AG08395 (cell line): ENCODE results near the gene GCNT2.
"Not testable (repeated sequence)": the region's sequence is repeated elsewhere in the genome, so short reads cannot be mapped to it uniquely, and the experiment has no call there.

Experiments used
- DNase-seq: peaks from one replicate; pipeline ENCODE4 v3.0.0; 2012; ENCODE audit warnings: mixed read lengths, low spot score

Gene GCNT2

DNA sequence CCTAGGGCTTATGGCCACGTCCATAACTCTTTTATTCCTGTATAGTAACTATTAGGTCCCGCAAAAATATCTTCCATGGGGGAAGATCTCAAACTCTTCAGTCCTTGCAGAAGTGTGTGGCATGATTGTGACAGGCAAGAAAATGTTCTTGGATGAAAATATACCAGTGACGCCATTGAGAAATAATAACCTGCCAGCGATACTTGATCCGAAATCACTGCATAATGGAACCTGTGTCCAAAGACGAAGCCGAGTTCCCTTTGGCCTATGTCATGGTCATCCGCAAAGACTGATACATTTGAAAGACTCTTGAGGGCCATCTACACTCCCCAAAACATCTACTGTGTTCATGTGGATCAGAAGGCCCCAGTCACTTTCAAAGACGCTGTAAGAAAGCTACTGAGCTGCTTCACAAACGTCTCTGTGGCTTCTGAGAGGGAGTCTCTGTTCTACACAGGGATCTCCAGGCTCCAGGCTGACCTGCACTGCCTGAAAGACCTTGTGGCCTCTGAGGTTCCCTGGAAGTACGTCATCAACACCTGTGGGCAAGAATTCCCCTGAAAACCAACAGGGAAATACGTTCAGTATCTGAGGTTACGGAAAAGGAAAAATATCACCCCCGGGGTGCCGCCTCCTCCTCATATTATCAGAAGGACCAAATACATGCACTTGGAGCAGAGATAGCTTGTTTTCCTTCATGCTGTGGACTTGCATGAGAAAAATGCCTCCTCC lies 6.9 kb upstream of the GCNT2 start:
- DNase-seq: no peak

DNA sequence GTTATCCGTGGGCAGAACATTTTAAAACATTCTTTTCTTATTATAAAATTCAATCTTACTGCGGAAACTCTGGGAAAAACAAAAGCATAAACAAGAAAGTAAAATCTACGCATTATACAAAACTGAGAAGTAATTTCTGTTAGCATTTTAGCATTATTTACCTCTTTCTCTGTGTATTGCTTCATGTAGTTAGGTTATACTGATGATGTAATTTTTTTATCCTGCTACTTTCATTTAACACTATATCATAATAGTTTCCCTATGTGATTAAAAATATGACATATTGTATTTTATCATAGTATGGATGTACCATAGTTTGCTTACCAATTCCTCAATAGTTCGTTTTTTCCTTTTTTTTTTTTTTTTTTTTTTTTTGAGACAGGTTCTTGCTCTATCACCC lies 4.2 kb upstream of the GCNT2 start:
- no peak for DNase-seq

DNA sequence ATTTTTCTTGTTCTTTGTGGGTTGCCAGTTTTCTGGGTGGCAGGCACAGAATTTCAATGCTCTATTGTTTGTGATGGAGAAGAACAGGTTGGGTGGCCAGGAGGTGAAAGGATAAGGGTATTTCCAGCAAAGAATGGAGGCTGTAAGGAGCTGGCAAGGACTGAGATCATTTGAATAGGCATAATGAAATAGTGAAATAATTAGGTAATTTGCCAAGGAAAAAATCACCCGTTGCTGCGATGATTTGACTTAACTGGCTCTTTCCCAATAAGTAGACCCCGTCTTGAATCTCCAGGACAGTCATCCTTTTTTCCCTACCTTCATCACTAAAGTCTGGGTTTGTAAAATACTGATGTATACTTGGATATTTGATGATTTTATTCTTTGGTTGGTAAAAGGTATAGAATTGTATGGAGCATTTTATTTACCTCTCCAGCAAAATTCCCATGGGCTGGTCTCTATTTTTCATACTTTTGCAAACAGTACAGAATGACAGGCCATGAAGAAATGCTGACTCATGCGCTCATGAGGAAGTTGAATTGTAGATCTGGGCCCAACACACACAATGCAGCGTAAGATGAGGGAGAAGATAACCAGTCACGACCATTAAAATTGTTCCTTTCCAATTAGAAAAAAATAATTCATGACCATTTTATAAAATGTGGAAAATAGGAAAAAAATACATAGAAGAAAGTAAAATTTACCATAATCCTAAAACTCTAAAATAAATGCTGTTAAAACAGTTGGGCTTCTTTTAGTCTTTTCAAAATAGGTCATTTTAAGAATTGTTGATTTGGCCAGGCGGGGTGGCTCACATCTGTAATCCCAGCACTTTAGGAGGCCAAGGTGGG lies 2.4 kb upstream of the GCNT2 start:
- DNase-seq: no peak

DNA sequence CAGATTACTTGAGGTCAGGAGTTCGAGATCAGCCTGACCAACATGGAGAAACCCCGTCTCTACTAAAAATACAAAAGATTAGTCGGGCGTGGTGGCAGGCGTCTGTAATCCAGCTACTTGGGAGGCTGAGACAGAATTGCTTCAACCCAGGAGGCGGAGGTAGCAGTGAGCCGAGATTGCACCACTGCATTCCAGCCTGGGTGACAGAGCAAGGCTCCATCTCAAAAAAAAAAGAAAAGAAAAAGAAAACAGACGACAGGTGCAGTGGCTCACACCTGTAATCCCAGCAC lies 1.8 kb upstream of the GCNT2 start:
- not testable (repeated sequence) for DNase-seq

DNA sequence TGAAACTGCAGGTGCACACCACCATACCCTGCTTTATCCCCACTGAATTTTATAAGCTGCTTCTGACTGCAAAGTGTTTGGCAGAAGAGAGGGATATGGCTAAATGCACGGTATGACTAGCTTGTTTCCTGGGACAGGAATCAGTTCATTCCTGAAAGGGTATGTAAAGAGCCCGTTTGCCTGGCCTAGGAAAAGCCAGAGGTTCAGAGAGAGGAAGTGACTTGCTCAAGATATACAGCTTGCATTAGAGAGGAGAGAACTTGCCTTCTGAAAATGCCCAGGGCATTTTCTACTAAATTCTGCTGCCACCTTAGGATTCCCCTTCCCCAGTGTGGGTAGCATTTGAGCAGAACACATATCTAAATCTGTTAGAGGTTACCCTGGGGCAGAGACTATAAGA lies 683 bp upstream of the GCNT2 start:
- no peak for DNase-seq

DNA sequence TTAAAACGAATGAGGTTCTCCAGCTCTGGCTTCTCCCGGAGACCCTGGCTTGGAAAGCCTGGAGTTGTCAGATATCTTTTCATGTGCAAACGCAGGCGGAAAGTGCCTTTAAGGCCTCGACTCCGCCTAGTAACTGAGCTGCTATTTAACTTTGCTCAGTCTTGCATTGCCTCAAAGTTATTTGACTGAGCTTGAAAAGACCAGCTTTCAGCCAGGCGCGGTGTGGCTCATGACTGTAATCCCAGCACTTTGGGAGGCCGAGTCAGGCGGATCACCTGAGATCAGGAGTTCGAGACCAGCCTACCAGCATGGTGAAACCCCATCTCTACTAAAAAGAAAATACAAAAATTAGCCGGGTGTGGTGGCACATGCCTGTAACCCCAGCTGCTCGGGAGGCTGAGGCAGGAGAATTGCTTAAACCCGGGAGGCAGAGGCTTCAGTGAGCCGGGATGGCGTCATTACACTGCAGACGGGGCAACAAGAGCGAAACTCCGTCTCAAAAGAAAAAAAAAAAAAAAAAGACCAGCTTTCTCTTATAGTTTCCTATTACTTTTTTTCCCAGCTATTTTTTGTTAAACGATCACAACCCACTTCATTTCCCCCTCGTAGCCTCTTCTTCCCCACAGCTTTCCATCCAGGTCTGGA lies 1.9 kb downstream of the GCNT2 start:
- DNase-seq: no peak

DNA sequence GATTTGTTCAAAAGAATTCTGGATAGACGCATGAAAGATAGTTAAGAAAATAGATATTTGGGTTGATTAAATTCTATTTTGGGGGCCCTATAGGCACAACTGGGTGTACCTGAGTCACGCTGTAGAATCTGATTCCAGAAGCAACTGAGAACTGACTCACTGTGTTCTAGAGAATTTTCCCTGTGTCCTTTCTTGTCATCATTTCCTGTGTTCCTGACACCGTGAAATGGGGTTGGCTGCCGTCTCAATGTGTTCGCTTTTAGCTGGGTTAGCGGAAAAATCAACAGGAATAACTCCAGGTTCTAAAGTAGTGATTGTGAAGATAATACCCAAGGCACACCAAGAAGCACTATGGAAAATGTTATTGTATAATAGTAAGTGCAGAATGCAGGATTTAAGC lies 5.0 kb downstream of the GCNT2 start:
- DNase-seq: no peak

DNA sequence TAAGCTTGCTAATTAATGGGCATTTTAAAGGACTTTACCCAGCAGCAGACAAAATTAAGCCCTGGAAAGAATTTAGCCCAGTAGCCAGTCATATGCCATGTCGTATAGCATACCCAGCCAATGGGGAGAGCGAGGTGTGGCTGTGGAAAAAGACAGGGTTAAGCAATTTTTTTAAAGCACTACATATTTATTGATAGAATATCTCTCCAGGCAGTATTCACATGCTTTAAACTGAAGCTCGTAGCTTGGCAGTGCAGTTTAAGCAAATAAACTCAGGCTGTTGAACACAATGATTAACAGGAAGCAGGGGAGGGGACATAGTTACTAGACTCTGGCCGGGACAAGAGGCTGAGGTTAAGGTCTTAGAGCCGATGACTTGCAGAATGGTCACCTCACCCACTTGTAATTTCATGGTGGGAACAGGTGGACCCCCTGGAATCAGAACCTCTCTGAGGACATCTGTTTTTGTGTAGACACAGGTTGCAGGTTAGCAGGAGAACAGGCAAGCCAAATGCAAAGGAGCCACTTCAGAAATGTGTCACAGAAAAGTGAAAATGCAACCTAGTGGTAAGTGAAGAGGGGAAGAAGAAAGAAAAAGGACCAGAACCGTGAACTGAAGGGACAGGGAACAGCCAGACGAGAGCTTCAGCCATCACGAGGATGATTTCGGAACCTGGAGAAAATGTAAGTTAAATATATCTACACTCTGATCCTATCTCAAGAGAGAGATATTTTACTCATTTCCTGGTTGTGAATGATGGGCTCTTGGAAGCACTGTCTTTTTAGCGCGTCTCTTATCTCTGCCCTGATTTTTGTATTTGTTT lies 7.2 kb downstream of the GCNT2 start:
- DNase-seq: no peak

DNA sequence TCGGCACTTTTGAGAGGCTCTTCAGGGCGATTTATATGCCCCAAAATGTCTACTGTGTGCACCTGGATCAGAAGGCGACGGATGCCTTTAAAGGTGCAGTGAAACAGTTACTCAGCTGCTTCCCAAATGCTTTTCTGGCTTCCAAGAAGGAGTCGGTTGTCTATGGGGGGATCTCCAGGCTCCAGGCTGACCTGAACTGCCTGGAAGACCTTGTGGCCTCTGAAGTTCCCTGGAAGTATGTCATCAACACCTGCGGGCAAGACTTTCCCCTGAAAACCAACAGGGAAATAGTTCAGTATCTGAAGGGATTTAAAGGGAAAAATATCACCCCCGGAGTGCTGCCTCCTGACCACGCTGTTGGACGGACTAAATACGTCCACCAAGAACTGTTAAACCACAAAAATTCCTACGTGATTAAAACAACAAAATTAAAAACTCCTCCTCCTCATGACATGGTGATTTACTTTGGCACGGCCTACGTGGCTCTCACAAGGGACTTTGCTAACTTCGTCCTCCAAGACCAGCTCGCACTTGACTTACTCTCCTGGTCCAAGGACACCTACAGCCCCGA lies 8.2 kb downstream of the GCNT2 start:
- DNase-seq: no peak

DNA sequence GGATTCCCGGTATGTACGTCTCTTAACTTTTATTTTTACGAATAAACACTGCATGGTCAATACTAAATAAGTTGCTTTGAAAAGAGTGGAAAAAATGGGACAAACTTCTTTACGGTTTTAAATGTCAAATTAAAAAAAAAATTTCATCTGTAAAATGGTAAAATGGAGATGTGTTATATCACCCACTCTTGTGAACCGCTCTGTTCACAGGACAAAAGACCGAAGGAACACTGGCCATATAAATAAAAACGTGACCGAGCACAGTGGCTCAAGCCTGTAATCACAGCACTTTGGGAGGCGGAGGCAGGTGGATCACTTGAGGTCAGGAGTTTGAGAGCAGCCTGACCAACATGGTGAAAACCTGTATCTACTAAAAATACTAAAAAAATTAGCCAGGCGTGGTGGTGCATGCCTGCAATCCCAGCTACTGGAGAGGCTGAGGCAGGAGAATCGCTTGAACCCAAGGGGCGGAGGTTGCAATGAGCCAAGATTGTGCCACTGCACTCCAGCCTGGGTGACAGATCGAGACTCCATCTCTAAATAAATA lies 8.8 kb downstream of the GCNT2 start:
- DNase-seq: not testable (repeated sequence)

DNA sequence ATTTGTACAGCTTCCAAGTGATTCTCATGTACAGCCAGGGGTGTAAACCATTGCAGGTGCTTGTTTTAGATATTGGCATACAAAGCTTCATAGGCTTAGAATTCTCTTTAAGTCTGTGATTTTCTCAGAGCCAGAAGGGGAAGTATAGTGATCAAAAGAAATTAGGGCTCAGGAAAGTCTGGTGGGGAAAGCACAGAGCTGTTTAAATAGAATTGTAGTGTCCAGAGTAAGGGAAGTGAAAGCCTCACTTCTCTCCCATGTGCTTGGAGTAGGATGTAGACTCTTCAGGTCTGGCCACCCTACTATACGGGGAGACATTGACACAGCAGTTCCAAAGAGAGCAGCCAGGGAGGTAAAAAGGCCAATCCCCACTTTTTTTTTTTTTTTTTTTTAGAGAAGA lies 10.4 kb downstream of the GCNT2 start:
- DNase-seq: no peak

DNA sequence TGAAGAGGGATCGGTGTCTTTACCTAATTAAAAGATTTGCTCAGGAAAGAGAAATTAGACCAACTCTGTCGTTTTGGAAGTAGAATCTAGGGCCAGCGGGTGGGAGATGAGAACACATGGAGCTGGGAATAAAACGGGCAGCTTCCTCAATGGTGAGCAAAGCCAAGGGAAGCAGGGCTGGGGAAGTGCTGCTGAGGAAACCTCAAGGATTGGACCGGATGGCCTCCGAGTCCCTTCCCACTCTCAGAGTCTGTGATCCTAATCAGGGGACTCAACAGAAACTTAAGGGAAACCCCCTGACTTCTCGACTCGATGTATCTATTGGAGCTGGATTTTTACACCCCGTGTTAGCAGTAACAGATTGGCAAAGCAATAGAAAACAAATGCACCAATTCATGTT lies 10.8 kb downstream of the GCNT2 start:
- no peak for DNase-seq

DNA sequence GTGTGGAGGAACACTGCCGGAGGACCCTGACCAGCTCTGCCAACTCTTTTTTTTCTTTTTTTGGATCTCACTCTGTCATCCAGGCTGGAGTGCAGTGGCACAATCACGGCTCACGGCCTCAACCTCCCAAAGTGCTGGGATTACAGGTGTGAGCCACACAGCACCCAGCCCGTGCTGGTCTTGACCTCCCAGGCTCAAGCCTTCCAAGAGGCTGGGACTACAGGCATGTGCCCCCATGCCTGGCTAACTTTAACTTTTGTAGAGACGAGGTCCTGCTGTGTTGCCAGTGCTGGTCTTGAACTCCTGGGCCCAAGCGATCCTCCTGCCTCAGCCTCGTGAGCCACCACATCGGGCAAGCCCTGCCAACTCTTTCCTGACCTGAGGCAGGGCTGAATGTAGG lies 11.2 kb downstream of the GCNT2 start:
- DNase-seq: no peak

DNA sequence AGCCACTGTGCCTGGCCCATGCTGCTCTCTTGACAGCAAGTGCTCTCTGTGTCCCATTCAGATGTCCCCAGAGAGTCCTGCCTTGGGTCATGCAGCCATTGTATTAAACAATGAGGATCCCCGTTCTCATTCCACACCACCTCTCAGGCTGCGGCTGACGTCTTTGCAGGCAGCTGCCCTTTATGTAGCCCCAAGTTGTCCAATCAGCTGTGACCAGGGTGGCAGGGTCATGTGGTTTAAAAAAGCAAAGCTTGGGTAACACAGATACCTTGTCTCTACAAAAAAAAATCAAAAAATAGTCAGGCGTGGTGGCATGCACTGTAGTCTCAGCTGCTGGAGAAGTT lies 13.2 kb downstream of the GCNT2 start:
- no peak for DNase-seq

DNA sequence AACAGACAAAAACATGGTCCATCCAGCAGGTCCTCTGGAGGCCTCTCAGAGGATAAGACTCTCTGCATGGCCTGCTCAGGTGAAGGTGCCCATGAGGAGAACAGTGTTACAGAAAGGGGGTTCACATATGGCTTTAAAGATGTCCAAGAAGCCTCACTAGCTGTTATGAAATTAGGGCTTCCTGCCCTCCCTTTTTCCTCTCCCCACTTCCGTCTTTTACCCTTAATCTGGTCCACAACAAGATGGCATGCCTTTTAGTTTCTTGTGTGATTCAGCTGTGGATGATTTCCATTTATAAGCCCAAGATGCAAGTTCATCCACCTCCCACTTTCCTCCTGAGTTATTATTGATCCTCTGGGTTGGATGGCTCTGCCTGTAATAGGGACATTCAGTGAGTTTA lies 14.0 kb downstream of the GCNT2 start:
- no peak for DNase-seq

DNA sequence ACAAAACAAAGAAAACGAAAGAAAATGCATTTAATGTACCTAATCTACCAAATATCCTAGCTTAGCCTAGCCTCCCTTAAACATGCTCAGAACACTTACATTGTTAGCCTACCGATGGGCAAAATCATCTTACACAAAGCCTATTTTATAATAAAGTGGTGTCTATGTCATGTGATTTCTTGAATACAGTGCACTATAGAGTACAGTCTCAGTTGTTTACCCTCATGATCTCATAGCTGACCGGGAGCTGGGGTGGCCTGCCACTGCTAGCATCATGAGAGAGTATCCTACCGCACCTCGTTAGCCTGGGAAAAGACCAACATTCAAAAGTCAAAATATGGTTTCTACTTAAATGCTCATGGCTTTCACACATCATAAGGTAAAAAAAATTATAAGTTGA lies 16.6 kb downstream of the GCNT2 start:
- DNase-seq: no peak

DNA sequence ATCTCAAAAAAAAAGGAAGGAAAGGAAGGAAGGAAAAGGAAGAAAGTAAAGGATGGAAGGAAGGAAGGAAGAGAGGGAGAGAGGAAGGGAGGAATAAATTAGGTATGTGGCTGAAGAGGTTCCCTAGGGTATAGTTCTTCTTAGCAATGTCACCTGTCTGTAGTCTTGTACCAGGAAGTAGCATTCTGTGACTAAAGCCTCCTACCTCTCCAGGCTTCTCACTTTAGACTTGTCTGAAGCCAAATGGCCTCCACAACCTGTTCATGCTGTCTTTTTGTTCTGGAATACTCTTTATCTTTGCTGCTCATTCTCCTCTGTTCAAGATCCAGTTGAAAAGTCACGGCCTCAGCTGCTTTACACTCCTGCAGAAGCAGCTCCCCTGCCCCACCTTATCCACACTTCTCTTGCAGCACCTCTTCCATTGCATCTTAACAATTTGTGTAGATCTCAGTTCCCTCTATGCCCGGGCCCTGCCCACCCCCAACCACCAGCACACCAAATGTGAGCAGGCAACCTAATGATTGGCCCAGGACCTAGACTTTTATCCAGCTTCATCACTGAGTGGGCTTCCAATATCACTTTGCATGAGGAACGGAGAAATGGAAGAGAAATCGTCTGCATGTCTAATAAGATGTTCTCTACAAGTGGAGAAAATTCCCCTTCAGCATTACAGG lies 19.1 kb downstream of the GCNT2 start:
- DNase-seq: no peak

DNA sequence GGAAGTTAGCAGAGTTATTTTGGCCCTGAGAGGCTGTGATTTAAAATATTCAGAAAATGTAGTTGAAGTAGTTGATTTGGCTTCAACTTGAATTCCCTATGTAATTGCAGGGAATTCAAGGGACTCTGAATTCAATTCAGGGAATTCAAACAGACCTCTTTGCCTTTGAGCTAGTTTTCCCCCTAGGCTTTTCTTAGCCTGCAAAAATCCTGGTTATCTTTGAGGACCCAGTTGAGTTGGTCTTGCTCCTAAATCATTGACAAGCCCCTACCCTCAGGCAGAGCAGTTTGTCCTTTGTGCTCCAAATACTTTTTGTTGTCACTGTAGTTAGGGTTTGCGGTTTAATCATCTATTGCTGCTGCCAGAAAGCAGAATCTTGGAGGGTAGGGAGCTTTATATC lies 20.4 kb downstream of the GCNT2 start:
- DNase-seq: no peak

DNA sequence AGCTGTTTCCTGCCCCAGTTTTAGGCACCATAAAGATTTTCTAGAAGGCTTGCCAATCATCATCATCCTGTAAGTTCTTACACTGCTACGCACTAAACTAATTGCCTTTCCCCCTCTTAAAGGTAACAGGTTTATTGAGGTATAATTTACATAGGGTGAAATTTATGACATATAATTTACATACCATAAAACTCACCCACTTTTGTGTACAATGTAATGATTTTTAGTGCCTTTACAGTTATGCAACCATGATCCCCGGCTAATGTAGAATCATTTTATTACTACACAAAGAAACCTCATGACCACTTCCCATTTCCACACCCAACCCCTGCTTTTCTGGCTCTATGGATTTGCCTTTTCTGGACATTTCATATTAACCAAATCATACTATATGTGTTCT lies 21.1 kb downstream of the GCNT2 start:
- no peak for DNase-seq

DNA sequence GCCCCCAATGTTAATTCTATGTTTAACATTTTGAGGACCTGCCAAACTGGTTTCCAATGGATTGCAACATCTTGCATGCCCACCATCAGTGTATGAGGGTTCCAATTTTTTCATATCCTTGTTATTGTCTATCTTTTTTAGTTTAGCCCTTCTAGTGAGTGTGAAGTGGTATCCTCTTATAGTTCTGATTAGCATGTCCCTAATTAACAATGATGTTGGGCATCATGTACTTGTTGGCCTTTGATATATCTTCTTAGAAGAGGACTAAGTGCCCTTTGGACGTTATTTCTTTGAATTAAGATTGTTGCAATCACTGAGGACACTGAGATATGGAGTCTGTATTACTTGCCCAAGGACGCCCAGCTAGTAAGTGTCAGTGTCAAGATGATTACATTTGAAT lies 22.3 kb downstream of the GCNT2 start:
- no peak for DNase-seq

DNA sequence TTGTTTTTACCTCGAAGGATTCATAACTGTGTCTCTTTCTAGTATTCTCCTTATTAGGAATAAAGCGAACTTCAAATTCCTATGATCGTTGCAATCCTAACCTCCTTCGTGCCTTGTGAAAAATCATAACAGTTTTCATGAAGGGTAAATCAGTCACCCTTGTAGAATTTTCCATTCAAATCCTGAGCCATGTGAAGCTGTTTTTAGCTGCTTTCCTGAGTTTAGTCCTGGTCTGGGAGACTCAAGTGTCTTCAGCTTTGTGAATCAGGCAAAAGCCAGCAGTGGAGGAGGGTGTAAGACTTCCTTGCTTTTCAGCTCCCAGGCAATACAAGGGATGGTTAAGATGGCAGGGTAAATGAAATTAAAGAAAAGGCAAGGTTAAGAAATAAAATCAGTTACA lies 24.3 kb downstream of the GCNT2 start:
- DNase-seq: no peak
